Retina (tissue), 1 donor: ENCODE results near the gene MSN.
"Not testable (repeated sequence)": the region's sequence is repeated elsewhere in the genome, so short reads cannot be mapped to it uniquely, and the experiment has no call there.

Source experiments
- DNase-seq: peaks from one replicate; pipeline ENCODE4 v3.0.0-alpha.2; 2016

Gene MSN

GRCh38 chrX:65720381-65720964 lies 53.0 kb downstream of the MSN start:
- DNase-seq = no peak

GRCh38 chrX:65723706-65724105 lies 56.3 kb downstream of the MSN start:
- no peak for DNase-seq

- DNase-seq = no peak
Observed at GRCh38 chrX:65726715-65727114, 59.3 kb downstream of the MSN start.

GRCh38 chrX:65731684-65732289 lies 64.3 kb downstream of the MSN start:
- DNase-seq = no peak

- DNase-seq = no peak
Observed at GRCh38 chrX:65740909-65741308, 73.5 kb downstream of the MSN start.

- DNase-seq = no peak
Observed at GRCh38 chrX:65741823-65742222, 74.4 kb downstream of the MSN start.

GRCh38 chrX:65744965-65745364 lies 77.5 kb downstream of the MSN start:
- DNase-seq = no peak

GRCh38 chrX:65745427-65745826 lies 78.0 kb downstream of the MSN start:
- no peak for DNase-seq

GRCh38 chrX:65745992-65746391 lies 78.5 kb downstream of the MSN start:
- no peak for DNase-seq

- no peak for DNase-seq
Observed at GRCh38 chrX:65750674-65751469, 83.4 kb downstream of the MSN start.

- DNase-seq = no peak
Observed at GRCh38 chrX:65751519-65751918, 84.1 kb downstream of the MSN start.

GRCh38 chrX:65752294-65752693 lies 84.8 kb downstream of the MSN start:
- DNase-seq = no peak

- no peak for DNase-seq
Observed at GRCh38 chrX:65755786-65756185, 88.3 kb downstream of the MSN start.

GRCh38 chrX:65757943-65758342 lies 90.5 kb downstream of the MSN start:
- no peak for DNase-seq

GRCh38 chrX:65758505-65758904 lies 91.1 kb downstream of the MSN start:
- no peak for DNase-seq

- DNase-seq = not testable (repeated sequence)
Observed at GRCh38 chrX:65759525-65759924, 92.1 kb downstream of the MSN start.

- no peak for DNase-seq
Observed at GRCh38 chrX:65769564-65770292, 102.3 kb downstream of the MSN start.

GRCh38 chrX:65772842-65773241 lies 105.4 kb downstream of the MSN start:
- DNase-seq = no peak

- DNase-seq = no peak
Observed at GRCh38 chrX:65781845-65782244, 114.4 kb downstream of the MSN start.

GRCh38 chrX:65783746-65784145 lies 116.3 kb downstream of the MSN start:
- no peak for DNase-seq
